BLaER1 treated with 17β-estradiol and CSF1 and Interleukin-3, amounts not matched to agents 10 nM and 100 nM (cell line): ENCODE results near the gene UFD1.

Source experiments
- H3K27ac ChIP-seq, 11 experiments: shearing (Covaris generic); formaldehyde crosslinking; 2 replicates each; pipeline ENCODE4 v1.8.1; 2022
- H3K27me3 ChIP-seq, 11 experiments: shearing (Covaris generic); formaldehyde crosslinking; 2 replicates each; pipeline ENCODE4 v1.8.1; 2022
- H3K36me3 ChIP-seq, 11 experiments: shearing (Covaris generic); formaldehyde crosslinking; 2 replicates each; pipeline ENCODE4 v1.8.1; 2022
- H3K4me1 ChIP-seq, 10 experiments: shearing (Covaris generic); formaldehyde crosslinking; 2 replicates each; pipeline ENCODE4 v1.8.1; 2022
- H3K4me2 ChIP-seq, 11 experiments: shearing (Covaris generic); formaldehyde crosslinking; 2 replicates each; pipeline ENCODE4 v1.8.1; 2022
- H3K4me3 ChIP-seq, 10 experiments: shearing (Covaris generic); formaldehyde crosslinking; 2 replicates each; pipeline ENCODE4 v1.8.1; 2022
- H3K9ac ChIP-seq, 11 experiments: shearing (Covaris generic); formaldehyde crosslinking; 2 replicates each; pipeline ENCODE4 v1.8.1; 2022
- H3K9me3 ChIP-seq, 11 experiments: shearing (Covaris generic); formaldehyde crosslinking; replicated peaks in 1 of 11; 2 replicates each; pipeline ENCODE4 v1.8.1; 2022
- H4K20me1 ChIP-seq, 11 experiments: shearing (Covaris generic); formaldehyde crosslinking; 2 replicates each; pipeline ENCODE4 v1.8.1; 2022
- Cebpa-rat ChIP-seq, 11 experiments: shearing (Covaris generic); IDR thresholded peaks; 2 replicates each; pipeline ENCODE4 v1.8.1; 2022

Gene UFD1

GRCh38 chr22:19472233-19472632, 6.8 kb downstream of the UFD1 start:
- Histone ChIP-seq H3K27me3 (no peaks in the 10 kb centered on the region), H3K9ac (0 out of 22 replicates have a peak overlapping the region, but pooled peaks of 1 of the 11 experiments have one; percentile 13), H3K36me3 (peaks cover 80 to 96% (median 90%) of the 10 kb centered on the region in 11 experiments), H3K9me3 (no peaks in the 10 kb centered on the region), H3K4me3 (no peak overlapping the region), H4K20me1 (peaks cover 14 to 97% (median 82%) of the 10 kb centered on the region in 11 experiments; a peak in 21 of 22 replicates), H3K4me2 (no peak overlapping the region), H3K27ac (no peak overlapping the region), H3K4me1 (peaks cover 2 to 10% (median 4%) of the 10 kb centered on the region in 10 experiments; a peak in 19 of 20 replicates)
- no peak for TF ChIP-seq Cebpa-rat (IDR thresholded peaks at IDR 0.05)

- H3K4me3 ChIP-seq, result no peak overlapping the region
- no peak overlapping the region for H3K9ac ChIP-seq
- no peaks in the 10 kb centered on the region for H3K9me3 ChIP-seq
- no peak overlapping the region for H3K4me2 ChIP-seq
- H3K27me3 ChIP-seq, result no peaks in the 10 kb centered on the region
- H3K4me1 ChIP-seq, result peaks cover 0 to 6% (median 0%) of the 10 kb centered on the region in 10 experiments; a peak in 3 of 20 replicates
- peaks cover 11 to 100% (median 80%) of the 10 kb centered on the region in 11 experiments; a peak in 21 of 22 replicates for H4K20me1 ChIP-seq
- H3K36me3 ChIP-seq, result peaks cover 87 to 100% (median 97%) of the 10 kb centered on the region in 11 experiments
- TF ChIP-seq Cebpa-rat (IDR thresholded peaks at IDR 0.05), result no peak
- no peak overlapping the region for H3K27ac ChIP-seq
Measured at GRCh38 chr22:19471572-19471971, 7.4 kb downstream of the UFD1 start.

DNA sequence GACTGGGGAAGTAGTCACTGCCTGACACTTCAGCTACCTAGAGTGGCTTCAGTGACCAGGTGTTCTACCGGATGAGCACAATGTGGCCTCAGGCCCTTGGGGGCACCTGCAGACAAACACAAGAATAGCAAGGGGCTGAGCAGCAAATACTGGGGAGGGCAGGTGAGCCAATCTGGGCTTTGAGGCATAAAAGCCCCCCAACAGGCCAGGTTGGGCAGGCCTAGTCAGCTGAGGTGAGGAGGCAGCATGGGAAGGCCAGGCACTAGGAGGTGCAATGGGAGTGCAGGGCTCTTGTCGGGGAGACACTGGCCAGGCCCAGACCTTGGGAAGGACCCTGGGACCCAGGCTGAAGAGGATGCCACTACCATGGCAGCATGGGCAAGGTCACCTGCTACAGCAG, 9.0 kb downstream of the UFD1 start:
- no peak for TF ChIP-seq Cebpa-rat (IDR thresholded peaks at IDR 0.05)
- Histone ChIP-seq H3K9ac (no peak overlapping the region), H3K36me3 (peaks cover 97 to 100% (median 100%) of the 10 kb centered on the region in 11 experiments)

GRCh38 chr22:19469421-19469820, 9.6 kb downstream of the UFD1 start:
- Histone ChIP-seq H4K20me1 (peaks cover 0 to 92% (median 68%) of the 10 kb centered on the region in 11 experiments; a peak in 19 of 22 replicates), H3K36me3 (peaks cover 97 to 100% (median 100%) of the 10 kb centered on the region in 11 experiments), H3K27ac (no peak overlapping the region), H3K9ac (no peak overlapping the region; a peak in 1 of 22 replicates), H3K4me2 (no peak overlapping the region), H3K9me3 (no peaks in the 10 kb centered on the region), H3K4me3 (no peak overlapping the region), H3K27me3 (no peaks in the 10 kb centered on the region), H3K4me1 (peaks cover 0 to 12% (median 9%) of the 10 kb centered on the region in 10 experiments; a peak in 14 of 20 replicates)
- TF ChIP-seq Cebpa-rat (IDR thresholded peaks at IDR 0.05), result no peak

More for the DNA sequence above, 9.0 kb downstream of the UFD1 start:
- no peak overlapping the region for H3K27ac ChIP-seq
- peaks cover 0 to 92% (median 69%) of the 10 kb centered on the region in 11 experiments; a peak in 19 of 22 replicates for H4K20me1 ChIP-seq
- H3K4me2 ChIP-seq, result no peak overlapping the region
- no peak overlapping the region for H3K4me3 ChIP-seq
- H3K27me3 ChIP-seq, result no peaks in the 10 kb centered on the region
- no peaks in the 10 kb centered on the region for H3K9me3 ChIP-seq
- H3K4me1 ChIP-seq, result peaks cover 0 to 6% (median 3%) of the 10 kb centered on the region in 10 experiments; a peak in 7 of 20 replicates

- no peak overlapping the region for H3K9ac ChIP-seq
- H3K4me3 ChIP-seq, result no peak overlapping the region
- no peaks in the 10 kb centered on the region for H3K9me3 ChIP-seq
- no peaks in the 10 kb centered on the region for H3K27me3 ChIP-seq
- H4K20me1 ChIP-seq, result peaks cover 0 to 81% (median 56%) of the 10 kb centered on the region in 11 experiments; a peak in 18 of 22 replicates
- TF ChIP-seq Cebpa-rat (IDR thresholded peaks at IDR 0.05), result no peak
- no peak overlapping the region for H3K27ac ChIP-seq
- peaks cover 0 to 22% (median 16%) of the 10 kb centered on the region in 10 experiments; a peak in 14 of 20 replicates for H3K4me1 ChIP-seq
- peaks cover 95 to 100% (median 98%) of the 10 kb centered on the region in 11 experiments for H3K36me3 ChIP-seq
- H3K4me2 ChIP-seq, result no peak overlapping the region
Measured at GRCh38 chr22:19467912-19468311, 11.1 kb downstream of the UFD1 start.

DNA sequence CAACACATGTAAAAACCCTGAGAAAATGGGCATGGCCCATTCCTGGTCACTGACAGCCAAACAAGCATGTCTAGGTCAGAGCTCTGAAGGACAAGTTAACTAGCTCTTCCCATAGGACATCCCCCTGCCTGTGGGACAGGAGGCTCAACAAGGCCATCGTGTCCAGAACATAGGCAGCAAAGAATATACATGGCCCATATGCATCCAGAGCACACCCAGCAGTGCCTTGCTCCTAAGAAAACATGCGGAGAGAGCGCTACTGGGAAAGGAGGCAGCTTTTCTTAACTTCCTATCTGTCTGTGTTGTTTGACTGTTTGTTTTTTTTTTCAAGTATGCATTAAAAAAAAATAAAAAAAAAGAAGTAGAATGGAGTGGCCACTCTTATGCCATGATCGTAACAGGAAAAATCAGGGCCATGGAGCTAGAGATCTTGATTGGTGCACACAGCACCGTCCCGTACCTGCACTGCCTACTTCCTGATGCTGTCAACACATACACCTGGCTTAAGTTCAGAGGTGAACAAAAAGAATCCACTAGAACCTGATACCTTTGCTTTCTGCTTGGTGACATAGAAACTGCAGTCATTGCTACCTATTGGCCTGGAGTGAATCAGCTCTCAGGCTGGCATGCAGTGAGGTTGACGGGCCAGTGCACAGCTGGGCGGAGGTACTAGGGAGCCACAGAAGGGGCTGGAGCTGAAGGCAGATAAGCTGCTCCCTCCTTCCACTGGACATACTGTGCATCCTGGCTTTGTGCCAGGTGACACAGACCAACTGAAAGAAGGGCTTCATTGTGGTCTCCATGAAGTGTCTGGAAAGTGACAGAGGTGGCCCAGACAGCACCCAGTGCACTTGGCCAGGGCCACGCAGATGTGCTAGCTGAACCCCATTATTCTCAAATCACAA, 11.9 kb downstream of the UFD1 start:
- no peak overlapping the region for H3K9ac ChIP-seq

GRCh38 chr22:19466126-19466716, 12.8 kb downstream of the UFD1 start:
- H3K9me3 ChIP-seq, result no peaks in the 10 kb centered on the region
- H3K4me2 ChIP-seq, result no peak overlapping the region
- no peak overlapping the region for H3K27ac ChIP-seq
- H3K9ac ChIP-seq, result peak overlapping the region in 1 of 11 experiments; percentile 38; a peak in 1 of 22 replicates
- peaks cover 0 to 22% (median 16%) of the 10 kb centered on the region in 10 experiments; a peak in 14 of 20 replicates for H3K4me1 ChIP-seq
- H3K4me3 ChIP-seq, result no peak overlapping the region
- no peaks in the 10 kb centered on the region for H3K27me3 ChIP-seq
- TF ChIP-seq Cebpa-rat (IDR thresholded peaks at IDR 0.05), result no peak
- H3K36me3 ChIP-seq, result peaks cover 88 to 100% (median 97%) of the 10 kb centered on the region in 11 experiments
- peaks cover 0 to 64% (median 40%) of the 10 kb centered on the region in 11 experiments; a peak in 18 of 22 replicates for H4K20me1 ChIP-seq

More for the DNA sequence above, 11.9 kb downstream of the UFD1 start:
- H3K36me3 ChIP-seq, result peaks cover 88 to 100% (median 98%) of the 10 kb centered on the region in 11 experiments
- H3K27ac ChIP-seq, result no peak overlapping the region
- peaks cover 0 to 22% (median 16%) of the 10 kb centered on the region in 10 experiments; a peak in 14 of 20 replicates for H3K4me1 ChIP-seq
- no peak for TF ChIP-seq Cebpa-rat (IDR thresholded peaks at IDR 0.05)
- H3K4me2 ChIP-seq, result no peak overlapping the region
- H3K27me3 ChIP-seq, result no peaks in the 10 kb centered on the region
- no peaks in the 10 kb centered on the region for H3K9me3 ChIP-seq
- H4K20me1 ChIP-seq, result peaks cover 0 to 73% (median 49%) of the 10 kb centered on the region in 11 experiments; a peak in 18 of 22 replicates
- H3K4me3 ChIP-seq, result no peak overlapping the region

DNA sequence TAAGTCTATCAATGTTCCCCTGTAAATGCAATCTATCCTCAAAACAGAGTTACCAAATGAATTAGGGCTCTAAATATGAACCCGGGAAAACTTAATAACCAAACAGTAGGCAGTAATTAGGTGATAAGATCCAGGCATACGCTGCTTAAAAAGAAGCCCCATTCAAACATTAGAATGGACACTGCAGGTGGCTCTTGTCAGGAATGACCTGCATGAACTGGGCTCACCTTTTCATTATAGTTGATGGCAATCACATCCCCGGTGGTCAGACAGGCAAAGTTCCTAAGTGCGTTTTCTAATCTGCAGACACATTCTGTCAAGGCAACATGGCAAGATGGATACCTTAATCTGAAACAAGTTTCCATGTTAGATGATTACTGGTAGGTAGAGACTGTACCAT, 14.0 kb downstream of the UFD1 start:
- Histone ChIP-seq H3K27me3 (no peaks in the 10 kb centered on the region), H3K9ac (peak overlapping the region in 6 of 11 experiments; percentile 1 to 36 (median 19); a peak in 5 of 22 replicates), H3K36me3 (peaks cover 88 to 100% (median 97%) of the 10 kb centered on the region in 11 experiments), H3K4me1 (peaks cover 0 to 22% (median 16%) of the 10 kb centered on the region in 10 experiments; a peak in 14 of 20 replicates), H4K20me1 (peaks cover 0 to 51% (median 36%) of the 10 kb centered on the region in 11 experiments; a peak in 17 of 22 replicates), H3K4me3 (no peak overlapping the region), H3K27ac (peak overlapping the region in 1 of 11 experiments; percentile 45; a peak in 1 of 22 replicates), H3K9me3 (no peaks in the 10 kb centered on the region), H3K4me2 (peak overlapping the region in 8 of 11 experiments; percentile 28 to 67 (median 50); a peak in 13 of 22 replicates)
- TF ChIP-seq Cebpa-rat (IDR thresholded peaks at IDR 0.05), result no peak
